ENCODE results near the gene DACH1.
"Not testable (repeated sequence)": the region's sequence is repeated elsewhere in the genome, so short reads cannot be mapped to it uniquely, and the experiment has no call there.

DACH1 gene

DNA sequence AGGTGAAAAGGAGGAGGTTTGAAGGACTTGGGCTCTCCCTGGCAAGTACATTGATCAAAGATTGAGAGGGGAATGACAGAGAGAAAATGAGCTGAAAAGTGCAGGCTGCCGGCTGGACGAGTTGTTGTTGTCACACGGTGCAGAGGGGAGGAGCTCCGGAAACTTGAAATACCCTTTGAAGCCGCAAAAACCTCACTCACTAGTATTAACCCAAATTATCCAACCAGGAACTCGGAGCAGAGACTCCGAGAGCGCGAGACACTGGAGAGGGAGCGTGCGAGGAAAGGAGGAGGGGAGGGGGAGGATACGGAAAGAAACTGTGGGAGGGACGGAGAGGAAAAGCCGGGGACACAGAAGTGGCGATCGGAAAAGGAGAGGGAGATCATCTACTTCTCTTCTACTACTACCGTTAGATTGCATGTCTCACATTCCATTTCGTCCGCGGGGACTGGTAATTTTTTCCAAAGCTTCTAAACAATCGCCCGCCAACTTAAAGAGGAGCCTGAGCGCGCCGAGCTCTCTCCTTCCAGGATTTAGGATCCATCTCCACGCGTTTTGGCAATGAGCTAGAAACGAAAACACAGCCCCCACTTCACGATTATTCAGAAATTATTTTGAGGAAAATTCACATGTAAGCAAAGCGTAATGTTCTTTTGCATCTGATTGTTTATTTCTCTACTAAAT, at the start of gene DACH1:
Gene DACH1 (minus strand): TSS at position 74 of the 684 bp plus-strand sequence.
- DNase-seq: no peak

DNA sequence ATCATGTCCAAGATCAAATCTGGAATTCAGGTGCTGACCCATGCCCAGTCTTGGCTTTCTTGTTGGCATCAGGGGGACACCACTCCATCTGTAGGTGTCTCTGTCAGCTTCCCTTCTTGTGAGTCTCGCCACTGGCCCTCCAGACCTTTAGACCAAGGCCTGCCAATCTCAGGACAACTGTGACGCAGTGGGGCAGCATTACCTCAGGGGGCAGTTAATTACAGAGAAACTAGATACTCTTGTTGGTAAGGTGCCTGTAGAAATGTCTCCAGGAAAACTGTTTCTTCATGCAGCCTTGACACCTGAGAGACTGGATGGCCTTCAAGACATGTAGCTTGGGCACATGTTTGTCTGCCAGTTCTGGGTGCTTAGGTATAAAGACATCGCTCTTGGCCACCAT, 46.7 kb upstream of the DACH1 start:
- no peak for DNase-seq

DNA sequence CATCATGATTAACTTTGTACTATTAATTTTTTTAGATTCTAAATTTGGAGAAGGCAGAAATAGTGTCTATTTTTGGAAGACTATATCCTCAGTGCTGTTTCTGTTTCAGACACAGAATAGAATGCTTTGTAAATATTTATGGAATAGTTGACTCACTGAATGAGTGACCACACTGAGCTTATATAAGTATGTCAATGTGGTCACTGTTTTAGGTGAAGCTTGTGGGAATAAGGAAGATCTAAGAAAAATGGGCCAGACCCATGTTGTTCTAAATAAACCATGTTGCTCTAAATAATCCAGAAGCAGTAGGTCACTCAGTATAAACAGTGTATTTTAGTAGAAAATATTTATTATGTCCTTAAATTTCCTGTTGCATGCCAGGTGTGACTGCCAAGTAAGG, 45.5 kb upstream of the DACH1 start:
- no peak for DNase-seq

DNA sequence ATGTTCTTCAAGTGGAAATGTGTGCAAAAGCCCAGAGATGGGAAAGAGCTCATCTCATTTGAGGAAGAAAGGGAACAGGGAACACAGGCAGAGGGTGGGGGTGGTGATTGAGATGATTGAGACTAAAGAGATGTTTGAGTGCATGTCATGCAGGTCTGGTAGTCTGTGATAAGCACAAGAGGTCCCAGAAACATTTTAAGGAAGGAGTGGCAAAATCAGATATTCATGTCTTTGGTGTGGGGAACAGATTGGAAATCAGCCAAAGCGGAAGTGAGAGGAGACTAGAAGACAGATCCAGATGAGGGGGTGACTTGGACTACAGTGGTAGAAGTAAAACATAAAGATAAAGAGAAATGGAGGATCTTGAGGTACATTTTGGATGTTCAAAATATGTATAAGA, 39.4 kb upstream of the DACH1 start:
- no peak for DNase-seq

DNA sequence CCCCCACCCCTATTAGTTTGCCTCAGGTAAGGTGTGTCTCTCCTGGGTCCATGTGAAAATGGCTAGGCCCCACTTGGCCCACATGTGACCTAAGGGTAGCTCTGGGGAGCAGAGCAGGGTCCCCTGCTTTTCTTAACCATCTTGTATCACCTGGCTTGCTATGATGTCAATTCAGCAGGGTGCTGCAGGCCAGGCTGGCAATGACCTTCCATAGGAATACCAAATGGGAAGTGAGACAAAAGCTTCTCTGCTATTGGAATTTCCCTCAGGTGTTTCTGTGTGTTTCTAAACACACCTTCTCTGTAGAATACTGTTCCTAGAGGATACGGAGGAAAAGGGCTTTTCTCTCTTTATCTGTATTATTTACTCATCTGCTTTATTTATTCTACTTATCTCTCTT, 35.7 kb upstream of the DACH1 start:
- no peak for DNase-seq

DNA sequence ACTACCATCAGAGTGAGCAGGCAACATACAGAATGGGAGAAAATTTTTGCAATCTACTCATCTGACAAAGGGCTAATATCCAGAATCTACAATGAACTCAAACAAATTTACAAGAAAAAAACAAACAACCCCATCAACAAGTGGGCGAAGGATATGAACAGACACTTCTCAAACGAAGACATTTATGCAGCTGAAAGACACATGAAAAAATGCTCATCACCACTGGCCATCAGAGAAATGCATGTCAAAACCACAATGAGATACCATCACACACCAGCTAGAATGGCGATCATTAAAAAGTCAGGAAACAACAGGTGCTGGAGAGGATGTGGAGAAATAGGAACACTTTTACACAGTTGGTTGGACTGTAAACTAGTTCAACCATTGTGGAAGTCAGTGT, 26.5 kb upstream of the DACH1 start:
- DNase-seq: not testable (repeated sequence)

DNA sequence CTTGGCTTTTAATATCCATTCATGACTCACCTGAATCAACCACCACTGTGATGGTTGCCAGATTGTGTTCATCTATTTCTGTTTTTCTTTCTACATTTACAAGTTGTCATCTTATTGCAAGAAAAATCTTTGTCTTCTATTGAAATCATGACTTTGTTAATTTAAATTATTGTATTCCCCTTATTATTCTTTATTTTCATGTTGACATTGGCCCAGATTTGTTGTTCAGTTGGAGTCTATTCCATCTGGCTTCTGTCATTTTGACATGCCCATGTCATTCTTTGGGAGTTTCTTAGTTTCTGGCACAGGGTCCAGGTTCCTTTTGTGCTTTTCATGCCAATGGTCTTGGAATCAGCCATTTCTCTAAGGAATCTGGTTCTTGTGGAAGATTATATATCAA, 19.9 kb upstream of the DACH1 start:
- DNase-seq: no peak

DNA sequence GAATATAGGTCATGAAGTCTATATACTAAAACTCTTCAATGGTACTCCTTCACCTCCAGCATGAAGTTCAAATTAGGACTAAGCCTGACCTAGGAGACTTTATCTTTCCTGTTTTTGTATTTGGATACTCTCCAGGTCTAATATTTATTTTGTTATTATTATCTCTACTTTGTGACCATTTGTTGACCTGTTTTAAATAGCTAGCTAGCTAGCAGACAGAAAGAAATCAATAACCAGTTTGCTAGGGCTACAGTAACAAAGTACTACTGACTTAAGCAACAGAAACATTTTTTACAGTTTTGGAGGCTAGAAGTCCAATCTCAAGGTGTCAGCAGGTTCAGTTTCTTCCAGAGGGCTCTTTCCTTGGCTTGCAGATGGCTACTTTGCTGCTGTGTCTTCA, 15.1 kb upstream of the DACH1 start:
- no peak for DNase-seq

DNA sequence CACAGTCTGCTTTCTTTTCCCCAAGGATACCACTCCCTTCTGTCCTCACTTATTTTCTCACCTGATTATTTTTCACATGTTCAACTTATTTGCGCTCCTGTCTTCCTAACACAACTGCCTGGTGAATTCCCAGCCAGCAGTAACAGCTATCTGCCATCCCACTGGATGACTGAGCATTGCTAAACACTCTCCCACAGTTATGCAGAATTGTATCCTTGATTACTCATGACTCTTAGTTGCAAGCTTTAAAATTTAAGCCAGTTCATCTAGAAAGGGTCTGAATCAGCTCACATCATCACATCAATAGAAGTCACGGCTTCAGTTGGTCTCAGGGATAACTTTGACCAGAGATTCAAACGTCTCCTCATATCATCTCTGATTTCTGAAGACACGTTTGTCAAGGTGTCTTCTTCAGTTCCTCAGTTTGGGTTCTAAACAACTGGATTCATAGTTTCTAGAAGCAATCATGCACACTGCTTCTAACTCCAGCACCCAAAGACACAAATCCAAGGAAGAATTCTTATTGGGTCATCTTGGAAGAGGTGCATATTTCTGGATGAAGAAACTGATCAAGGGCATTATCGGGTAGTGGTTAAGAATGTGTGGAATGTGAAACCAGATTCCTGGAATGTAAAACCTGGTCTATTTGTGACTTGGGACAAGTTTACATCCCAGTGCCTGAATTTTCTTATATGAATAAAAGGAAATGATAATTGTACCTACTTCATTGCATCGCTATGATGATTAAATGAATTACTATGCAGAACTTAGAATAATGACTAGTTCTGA, 13.9 kb upstream of the DACH1 start:
- no peak for DNase-seq

DNA sequence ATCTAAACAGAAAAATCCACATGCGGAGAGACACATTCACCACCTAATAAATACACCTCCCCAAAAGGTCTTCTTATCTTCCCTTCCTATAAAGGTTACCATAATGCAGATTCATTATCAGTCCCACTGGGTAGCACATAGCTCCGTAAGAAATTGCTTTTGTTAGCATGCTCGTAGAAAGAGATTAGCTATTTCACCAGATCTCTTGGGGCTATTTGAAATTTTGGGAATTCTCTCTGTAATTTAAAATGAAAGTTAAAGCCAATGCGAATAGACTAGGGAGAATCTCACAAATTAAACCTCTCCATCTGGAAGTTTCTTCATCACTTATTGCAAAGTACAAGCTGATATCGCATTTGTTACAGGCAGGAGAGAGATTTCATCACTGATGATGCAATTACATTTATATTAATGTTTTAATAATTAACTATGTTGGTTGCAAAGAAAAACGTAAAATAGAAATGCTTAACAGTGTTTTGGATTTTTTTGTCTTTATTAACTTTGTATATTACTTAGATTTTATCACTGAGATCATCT, 12.9 kb upstream of the DACH1 start:
- no peak for DNase-seq

DNA sequence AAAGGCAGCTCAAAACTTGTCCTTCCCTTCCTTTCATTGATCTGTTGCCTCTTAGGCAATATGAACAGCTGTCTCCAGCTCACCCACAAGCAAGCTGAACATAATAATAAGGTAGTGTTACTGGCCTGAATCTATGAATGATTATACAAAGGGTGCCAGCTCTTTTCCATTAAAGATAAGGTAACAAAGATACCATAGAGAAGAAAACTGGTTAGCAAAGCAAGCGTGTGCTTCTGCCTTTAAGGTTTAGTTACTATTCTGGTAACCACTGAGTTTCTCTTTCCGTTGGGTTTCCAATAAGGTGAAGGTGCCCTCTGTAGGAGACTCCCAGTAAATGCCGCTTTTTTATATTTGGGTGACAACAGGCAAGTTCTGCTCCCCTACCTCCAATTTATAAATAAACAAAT, 12.1 kb upstream of the DACH1 start:
- no peak for DNase-seq

DNA sequence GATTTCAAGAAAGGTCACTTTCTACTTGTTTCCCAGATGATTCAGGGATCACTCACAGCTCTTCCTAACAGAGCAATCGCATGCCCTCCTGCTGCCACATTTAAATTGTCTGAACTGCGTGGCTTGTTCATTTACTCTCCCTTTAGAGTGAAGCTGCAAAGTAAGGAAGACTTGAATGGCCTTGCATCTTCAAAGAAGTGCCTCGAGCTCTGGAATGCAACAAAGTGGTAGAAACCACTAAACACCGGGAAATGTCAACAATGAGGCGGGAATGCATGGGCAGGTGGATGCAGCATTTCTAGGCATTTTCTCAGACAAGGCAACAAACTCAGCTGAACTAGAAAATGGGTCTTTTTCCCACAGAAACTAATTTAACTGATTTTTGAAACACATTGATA, 10.3 kb upstream of the DACH1 start:
- DNase-seq: no peak

DNA sequence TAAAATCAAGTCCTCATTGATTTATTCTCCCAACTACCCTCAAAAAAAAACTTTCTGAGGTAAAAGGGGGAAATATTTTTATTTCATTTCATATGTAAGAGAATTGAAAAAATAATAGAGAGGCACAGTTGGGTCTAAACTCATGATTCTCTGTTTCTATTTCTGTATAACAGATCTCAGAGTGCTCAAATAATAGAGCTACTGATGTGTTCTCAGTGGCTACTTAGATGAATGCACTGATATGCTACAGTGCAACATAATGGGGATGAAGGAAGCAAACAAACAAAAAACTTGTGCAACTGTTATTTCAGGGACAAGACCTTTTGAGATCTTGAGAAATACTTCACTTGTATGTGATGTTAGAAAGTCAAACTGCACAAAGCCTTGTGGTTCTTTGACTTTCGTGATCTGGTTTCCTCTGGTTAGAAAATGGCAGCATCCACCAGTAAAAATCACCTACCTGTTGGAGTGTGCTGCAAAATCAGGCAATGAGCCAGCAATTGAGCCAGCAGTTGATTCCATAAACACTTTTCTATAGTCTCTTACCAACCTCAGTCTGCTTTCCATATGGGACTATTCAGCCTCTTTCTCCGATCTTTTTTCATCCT, 9.7 kb upstream of the DACH1 start:
- no peak for DNase-seq

DNA sequence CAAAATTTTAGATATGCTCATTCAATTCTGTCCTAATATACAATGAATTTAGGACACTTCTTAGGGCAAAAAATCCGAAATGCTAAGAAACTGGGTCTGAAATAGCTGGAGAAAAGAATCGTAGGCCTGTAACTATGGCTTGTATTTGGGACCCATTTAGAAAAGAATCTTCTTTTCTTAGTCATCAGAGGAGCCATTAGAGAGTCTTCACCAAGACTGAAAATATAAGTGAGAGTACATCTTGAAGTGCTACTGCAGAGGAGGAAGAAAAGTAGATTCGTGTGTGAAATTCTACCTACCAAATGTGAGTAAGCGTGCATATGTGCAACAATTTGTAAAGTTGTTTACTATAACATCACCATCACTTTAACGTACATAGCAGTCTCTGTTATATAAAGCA, 8.8 kb upstream of the DACH1 start:
- DNase-seq: no peak

DNA sequence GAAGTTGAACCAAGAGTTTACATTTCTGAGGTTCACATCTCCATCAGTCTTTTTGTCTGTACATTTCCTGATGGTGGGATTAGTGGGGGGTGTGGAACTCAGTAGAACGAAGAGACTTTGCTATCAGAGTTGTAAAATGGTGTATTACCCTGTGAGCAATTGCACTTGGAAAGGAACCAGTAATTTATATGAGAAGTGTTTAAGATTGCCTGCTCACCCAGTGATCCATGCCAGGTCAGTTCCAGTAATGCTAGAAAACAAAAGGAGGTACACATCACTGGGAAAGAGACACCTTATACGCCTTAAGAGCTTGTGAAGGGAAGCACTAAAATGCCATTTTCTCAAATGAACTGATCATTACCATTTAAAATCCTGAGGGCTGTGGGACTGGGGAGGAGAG, 7.5 kb upstream of the DACH1 start:
- DNase-seq: no peak

DNA sequence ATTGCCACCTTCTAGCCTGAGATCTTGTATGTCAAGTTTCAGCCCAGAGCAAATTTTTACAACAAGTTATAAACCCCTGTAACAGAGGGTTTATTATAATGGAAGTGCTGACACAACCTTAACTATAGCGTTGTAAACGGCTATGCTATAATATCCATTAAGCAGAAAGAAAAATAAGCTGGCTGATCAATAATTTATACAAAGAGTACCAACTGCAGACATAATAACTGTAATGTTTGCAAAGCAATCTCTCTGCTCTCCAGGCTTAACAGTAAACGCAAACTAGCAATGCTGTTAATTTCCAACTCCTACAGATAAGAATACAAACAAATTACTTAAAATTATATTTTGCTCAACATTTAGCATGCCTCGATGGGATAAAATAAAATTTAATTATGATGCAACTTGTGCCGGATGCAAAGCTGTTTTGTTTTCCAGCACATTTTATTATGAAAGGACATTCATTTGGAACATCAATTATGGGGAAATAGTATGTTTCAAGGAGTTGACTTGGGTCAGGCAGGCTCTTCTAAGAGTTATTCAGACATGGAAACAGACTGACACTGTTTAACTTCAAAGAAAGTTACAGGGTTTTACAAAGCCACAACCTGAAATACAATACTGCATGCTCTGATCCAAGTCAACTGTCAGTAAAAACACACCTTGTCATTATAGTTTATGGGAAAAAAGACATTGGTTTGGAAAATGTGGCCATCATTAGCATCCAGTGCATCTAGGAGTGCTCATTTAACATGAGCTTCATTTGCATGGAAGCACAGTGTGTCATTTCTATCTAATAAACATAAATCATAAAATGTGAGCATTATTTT, 6.6 kb upstream of the DACH1 start:
- no peak for DNase-seq

DNA sequence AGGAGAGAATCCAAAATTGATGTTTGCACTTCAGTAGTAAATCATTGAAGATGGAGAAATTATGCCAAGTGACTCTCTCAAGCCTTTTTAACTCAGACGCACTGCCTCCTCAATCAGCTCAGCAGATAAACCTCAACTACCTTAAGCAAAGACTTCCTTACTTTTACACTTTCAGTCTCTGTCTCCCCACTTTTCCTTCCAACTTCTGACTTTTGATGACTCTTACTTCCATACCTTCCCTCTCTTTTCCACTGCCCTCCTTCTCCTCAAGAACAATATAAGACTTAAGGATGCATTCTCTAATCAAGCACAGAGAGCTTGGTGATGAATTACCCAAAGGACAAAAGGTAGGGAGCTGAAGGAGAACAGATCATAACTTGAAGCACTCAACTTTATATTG, 4.8 kb upstream of the DACH1 start:
- DNase-seq: no peak

DNA sequence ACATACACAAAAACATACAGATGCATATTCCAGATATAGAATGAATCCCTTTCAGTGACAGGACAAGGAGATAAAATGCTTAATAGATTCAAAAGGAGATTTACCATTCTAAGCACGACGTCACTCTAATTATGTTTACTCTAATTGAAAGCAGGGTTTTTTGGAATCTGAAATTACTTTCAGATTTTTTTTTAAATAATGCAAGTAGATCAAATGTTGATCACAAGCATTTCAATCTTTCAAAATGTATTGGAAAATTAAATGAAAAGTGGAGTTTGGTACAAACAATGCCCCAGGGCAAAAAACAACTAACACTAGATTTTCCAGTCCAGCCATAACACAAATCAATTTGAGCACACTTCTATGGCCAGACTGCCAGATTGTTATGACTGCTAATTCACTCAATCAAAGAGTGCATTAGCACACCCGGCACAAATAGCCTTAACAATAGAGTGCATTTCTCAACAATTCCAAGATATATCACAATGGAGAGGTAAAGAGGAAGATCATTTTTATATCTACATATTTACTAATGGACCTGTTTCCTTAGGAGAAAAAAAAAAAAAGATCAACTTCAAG, 4.3 kb upstream of the DACH1 start:
- DNase-seq: no peak

DNA sequence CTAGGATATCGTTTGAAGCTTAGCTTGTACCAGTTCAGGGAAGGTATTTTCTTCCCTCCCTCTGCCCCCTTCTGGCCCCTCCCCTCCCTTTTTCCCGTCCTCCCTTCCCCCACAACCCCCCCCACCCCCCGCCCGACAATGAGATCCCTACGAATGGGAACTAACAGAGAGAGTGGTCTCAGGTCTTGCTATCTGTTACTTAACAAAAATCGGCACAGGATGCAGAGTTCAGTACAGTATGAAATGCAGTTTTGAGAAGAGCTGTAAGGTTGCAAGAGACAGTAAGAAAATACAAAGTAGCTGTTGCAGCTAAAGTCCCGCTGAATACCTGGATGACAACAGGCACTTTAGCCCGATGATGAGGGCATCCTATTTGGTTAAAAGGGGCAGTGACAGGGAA, 3.1 kb upstream of the DACH1 start:
- no peak for DNase-seq

DNA sequence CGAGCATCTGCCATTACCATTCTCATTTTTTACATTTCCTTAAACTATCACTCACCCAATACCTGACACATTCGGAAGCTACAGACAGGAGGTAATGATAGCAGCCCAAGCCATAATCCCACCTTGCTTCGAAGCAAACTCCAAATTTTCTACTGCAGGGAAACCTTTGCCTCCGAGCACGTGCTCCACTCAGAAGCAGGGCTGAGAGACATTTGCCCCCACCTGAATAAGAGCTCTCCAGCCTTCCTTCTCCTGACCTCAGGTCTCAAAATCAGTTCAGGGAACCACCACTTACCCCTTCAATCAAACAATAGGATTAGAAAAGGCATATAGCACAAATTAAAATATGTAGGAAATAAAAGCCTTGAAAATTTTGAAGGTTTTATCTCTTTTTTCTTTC, 2.3 kb upstream of the DACH1 start:
- no peak for DNase-seq

DNA sequence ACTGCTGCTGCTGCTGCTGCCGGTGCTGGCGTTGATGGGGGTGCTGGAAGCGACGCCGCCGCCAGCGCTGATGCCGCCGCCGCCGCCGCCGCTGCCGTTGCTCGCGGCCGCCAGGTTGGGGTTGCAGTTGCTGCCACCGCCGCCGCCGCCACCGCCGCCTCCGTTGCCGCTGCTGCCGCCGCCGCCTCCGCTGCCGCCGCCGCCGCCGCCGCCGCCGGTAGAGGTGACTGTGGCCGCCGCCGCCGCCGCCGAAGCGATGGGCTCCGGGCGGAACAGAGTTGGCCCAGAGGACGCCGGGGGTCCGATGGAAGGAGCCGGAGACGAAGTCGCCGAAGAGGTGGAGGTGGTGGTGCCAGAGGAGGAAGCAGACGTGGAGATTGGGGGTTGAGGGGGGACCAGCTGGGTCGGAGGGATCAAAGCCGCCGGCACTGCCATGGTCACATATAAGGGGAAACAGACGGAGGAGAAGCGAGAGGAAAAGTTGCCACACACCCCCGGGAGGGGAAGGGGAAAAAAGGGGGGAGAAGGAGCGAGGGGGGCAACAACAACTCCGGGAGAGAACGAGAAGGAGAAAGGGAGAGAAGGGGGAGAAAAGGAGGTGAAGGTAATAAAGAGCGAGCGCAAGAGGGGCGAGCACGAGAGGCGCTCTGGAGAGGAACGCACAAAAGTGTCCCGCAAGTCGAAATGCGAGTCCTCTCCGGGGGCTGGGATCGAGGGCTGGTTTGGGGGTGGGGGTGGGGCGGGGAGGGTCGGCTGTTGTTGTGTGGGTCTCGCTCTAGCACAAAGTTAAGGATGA, 471 bp downstream of the DACH1 start:
- no peak for DNase-seq

DNA sequence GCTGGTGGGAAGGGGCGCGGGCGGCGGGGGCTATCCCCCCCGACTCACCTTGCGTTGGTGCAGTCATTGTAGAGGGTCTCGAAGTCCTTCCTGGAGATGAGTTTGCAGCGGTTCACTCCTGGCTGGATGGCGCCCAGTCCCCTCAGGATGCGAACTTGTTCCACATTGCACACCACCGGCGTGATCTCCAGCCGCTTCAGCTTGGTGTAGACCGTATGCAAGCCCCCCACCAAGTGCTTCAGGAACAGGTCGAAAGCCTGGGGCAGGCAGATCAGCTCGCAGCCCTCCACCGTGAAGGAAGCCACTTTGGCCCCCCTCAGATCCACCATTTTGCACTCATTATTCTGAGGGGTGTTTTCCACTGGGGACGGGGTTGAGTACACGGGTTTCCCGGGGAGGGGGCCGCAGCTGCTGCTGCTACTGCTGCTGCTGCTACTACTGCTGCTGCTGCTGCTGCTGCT, 1.1 kb downstream of the DACH1 start:
- DNase-seq: no peak

All from GOT3 (cell line).